Measurements from ENCODE around the gene MUS81. TPM values are rescaled to one million over a fixed set of nuclear protein-coding genes. Genes with fewer than 3 reads are reported as not detected.

The MUS81 gene
- total RNA-seq, 1 donor from 2014 or later: 45.0 TPM

DNA sequence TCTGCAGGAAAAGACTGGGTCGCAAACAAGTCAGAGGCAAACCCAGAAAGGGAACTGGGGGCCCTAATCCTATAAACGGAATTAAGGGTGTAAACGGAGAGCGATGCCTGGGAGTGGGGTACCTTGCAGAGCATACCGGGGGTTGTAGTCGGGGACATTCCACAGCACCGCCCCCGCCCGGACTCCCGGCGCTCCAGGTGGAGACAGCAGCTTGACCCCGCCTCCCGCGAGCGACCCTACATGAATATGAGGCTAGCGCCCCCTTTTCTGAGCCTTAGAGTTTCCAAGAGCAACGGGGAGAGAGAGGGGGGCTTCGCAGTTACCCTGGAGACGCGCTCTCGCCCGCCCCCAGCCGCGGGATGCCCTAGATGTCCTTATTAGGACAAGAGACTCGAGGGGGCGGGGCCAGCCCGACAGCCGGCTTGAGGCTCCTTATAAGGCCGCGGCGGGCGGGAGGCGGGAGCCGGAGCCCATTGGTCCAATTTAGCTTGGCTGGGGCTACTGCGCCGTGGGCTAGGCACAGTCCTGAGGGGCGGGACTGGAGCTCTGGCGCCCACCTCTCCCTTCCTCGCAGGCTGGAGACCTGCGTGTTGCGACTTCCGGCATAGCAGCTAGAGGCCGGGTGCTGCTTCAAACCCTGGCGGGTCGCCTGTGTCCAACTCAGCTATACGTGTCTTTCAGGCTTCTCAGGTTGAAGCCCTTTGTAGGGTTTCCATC, 980 bp upstream of the MUS81 start:
- intact Hi-C loops (cut with DNase I): loop anchor here (1.0 to 10.0 kb wide), 6 partner anchors 26 to 442 kb away; partner anchors contain the start of genes FIBP, KAT5, MAP3K11 and PCNX3
- Histone ChIP-seq H3K4me1 (peaks cover 21 to 27% of the 10 kb centered on the region in 2 donors), H3K27me3 (no peaks in the 10 kb centered on the region), H3K4me3 (peak overlapping the region; percentile 84 to 99), H3K36me3 (peaks cover 45 to 46% of the 10 kb centered on the region in 2 donors), H3K9me3 (no peaks in the 10 kb centered on the region), H3K27ac (peak overlapping the region; percentile 94 to 99)
- peak; percentile 99 to 100 for DNase-seq (ENCODE audit: low spot score in 2 of 2)
- TF ChIP-seq CTCF (IDR thresholded peaks at IDR 0.05): peak in 1 of 3 experiments; percentile 16

- TF ChIP-seq CTCF (IDR thresholded peaks at IDR 0.05): no peak
- H3K4me1 ChIP-seq: peaks cover 21 to 27% of the 10 kb centered on the region in 2 donors
- H3K9me3 ChIP-seq: no peaks in the 10 kb centered on the region
- H3K27ac ChIP-seq: peak overlapping the region; percentile 94 to 99
- intact Hi-C loops (cut with DNase I): loop anchor here (1.0 to 10.0 kb wide), 7 partner anchors 13 to 443 kb away; partner anchors contain the start of genes FIBP, KAT5, MAP3K11 and PCNX3
- H3K36me3 ChIP-seq: peaks cover 45 to 46% of the 10 kb centered on the region in 2 donors
- H3K4me3 ChIP-seq: peak overlapping the region; percentile 84 to 99
- no peaks in the 10 kb centered on the region for H3K27me3 ChIP-seq
- no peak for DNase-seq (ENCODE audit: low spot score in 2 of 2)
Measured at GRCh38 chr11:65859812-65860277, 388 bp upstream of the MUS81 start.

- peak overlapping the region; percentile 84 to 99 for H3K4me3 ChIP-seq
- no peak for TF ChIP-seq CTCF (IDR thresholded peaks at IDR 0.05)
- H3K27me3 ChIP-seq: no peaks in the 10 kb centered on the region
- peak overlapping the region; percentile 94 to 99 for H3K27ac ChIP-seq
- intact Hi-C loops (cut with DNase I): no loop called here
- H3K4me1 ChIP-seq: peaks cover 16 to 20% of the 10 kb centered on the region in 2 donors
- no peaks in the 10 kb centered on the region for H3K9me3 ChIP-seq
- peaks cover 45 to 46% of the 10 kb centered on the region in 2 donors for H3K36me3 ChIP-seq
- no peak for DNase-seq (ENCODE audit: low spot score in 2 of 2)
Measured at GRCh38 chr11:65861165-65861505, 902 bp downstream of the MUS81 start.

- peaks cover 50 to 51% of the 10 kb centered on the region in 2 donors for H3K36me3 ChIP-seq
Measured at GRCh38 chr11:65861533-65862183, 1.4 kb downstream of the MUS81 start.

More at GRCh38 chr11:65861533-65862183, 1.4 kb downstream of the MUS81 start:
- Histone ChIP-seq H3K27me3 (no peaks in the 10 kb centered on the region), H3K9me3 (no peaks in the 10 kb centered on the region), H3K27ac (peak overlapping the region; percentile 94 to 99), H3K4me3 (peak overlapping the region; percentile 84 to 99), H3K4me1 (peaks cover 11 to 14% of the 10 kb centered on the region in 2 donors)
- DNase-seq (ENCODE audit: low spot score in 2 of 2): no peak
- TF ChIP-seq CTCF (IDR thresholded peaks at IDR 0.05): no peak
- intact Hi-C loops (cut with DNase I): no loop called here

All from ascending aorta (tissue), 2 donors.